ENCODE data around the gene DCDC2B. TPM values are rescaled to one million over a fixed set of nuclear protein-coding genes. Genes with fewer than 3 reads are reported as not detected.
A peak's percentile ranks its signal among the peaks of the same experiment; 100 is the strongest.

The DCDC2B gene
- total and polyA plus RNA-seq, 9 of the 15 experiments (the other 6 are each of a cell fraction or from before 2014, with no cell fraction given): not detected

GRCh38 chr1:32205401-32206370, 3.2 kb upstream of the DCDC2B start, which contains the start of gene IQCC (continued):
- peak; percentile 99 for TF ChIP-seq CREM (IDR thresholded peaks at IDR 0.05; ENCODE audit: low read depth)
- peak; percentile 9; the same call in 1 of the 2 replicates for TF ChIP-seq SMAD3 (CRISPR knock-in tag; conservative IDR thresholded peaks at IDR 0.05)
- TF ChIP-seq NCOA4 (IDR thresholded peaks at IDR 0.05; ENCODE audit: partially characterized antibody): no peak
- no peak for TF ChIP-seq PURB (CRISPR knock-in tag; IDR thresholded peaks at IDR 0.05; ENCODE audit: low read depth)
- no peak for TF ChIP-seq ZNF140 (CRISPR knock-in tag; IDR thresholded peaks at IDR 0.05)
- no peak for TF ChIP-seq PYGO2 (tag; IDR thresholded peaks at IDR 0.05)
- TF ChIP-seq, protein P1, sequence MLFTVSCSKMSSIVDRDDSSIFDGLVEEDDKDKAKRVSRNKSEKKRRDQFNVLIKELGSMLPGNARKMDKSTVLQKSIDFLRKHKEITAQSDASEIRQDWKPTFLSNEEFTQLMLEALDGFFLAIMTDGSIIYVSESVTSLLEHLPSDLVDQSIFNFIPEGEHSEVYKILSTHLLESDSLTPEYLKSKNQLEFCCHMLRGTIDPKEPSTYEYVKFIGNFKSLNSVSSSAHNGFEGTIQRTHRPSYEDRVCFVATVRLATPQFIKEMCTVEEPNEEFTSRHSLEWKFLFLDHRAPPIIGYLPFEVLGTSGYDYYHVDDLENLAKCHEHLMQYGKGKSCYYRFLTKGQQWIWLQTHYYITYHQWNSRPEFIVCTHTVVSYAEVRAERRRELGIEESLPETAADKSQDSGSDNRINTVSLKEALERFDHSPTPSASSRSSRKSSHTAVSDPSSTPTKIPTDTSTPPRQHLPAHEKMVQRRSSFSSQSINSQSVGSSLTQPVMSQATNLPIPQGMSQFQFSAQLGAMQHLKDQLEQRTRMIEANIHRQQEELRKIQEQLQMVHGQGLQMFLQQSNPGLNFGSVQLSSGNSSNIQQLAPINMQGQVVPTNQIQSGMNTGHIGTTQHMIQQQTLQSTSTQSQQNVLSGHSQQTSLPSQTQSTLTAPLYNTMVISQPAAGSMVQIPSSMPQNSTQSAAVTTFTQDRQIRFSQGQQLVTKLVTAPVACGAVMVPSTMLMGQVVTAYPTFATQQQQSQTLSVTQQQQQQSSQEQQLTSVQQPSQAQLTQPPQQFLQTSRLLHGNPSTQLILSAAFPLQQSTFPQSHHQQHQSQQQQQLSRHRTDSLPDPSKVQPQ (CRISPR knock-in tag; IDR thresholded peaks at IDR 0.05; ENCODE audit: borderline replicate concordance): no peak
- peak; percentile 56; the same call in 1 of the 2 replicates for TF ChIP-seq L3MBTL2 (IDR thresholded peaks at IDR 0.05)
- TF ChIP-seq ILF3 (IDR thresholded peaks at IDR 0.05; ENCODE audit: borderline replicate concordance): no peak
- no peak for TF ChIP-seq GABPA (tag; conservative IDR thresholded peaks at IDR 0.05; ENCODE audit: low read depth)
- no peak for TF ChIP-seq HSF4 (CRISPR knock-in tag; IDR thresholded peaks at IDR 0.05; ENCODE audit: borderline replicate concordance)
- no peak for TF ChIP-seq KLF6 (CRISPR knock-in tag; IDR thresholded peaks at IDR 0.05; ENCODE audit: borderline replicate concordance)
- no peak for TF ChIP-seq DNMT1 (IDR thresholded peaks at IDR 0.05)
- TF ChIP-seq, protein P2, sequence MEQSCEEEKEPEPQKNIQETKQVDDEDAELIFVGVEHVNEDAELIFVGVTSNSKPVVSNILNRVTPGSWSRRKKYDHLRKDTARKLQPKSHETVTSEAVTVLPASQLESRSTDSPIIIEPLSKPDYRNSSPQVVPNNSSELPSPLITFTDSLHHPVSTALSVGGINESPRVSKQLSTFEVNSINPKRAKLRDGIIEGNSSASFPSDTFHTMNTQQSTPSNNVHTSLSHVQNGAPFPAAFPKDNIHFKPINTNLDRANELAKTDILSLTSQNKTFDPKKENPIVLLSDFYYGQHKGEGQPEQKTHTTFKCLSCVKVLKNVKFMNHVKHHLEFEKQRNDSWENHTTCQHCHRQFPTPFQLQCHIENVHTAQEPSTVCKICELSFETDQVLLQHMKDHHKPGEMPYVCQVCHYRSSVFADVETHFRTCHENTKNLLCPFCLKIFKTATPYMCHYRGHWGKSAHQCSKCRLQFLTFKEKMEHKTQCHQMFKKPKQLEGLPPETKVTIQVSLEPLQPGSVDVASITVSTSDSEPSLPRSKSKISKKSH (CRISPR knock-in tag; IDR thresholded peaks at IDR 0.05): no peak
- TF ChIP-seq, protein P3, sequence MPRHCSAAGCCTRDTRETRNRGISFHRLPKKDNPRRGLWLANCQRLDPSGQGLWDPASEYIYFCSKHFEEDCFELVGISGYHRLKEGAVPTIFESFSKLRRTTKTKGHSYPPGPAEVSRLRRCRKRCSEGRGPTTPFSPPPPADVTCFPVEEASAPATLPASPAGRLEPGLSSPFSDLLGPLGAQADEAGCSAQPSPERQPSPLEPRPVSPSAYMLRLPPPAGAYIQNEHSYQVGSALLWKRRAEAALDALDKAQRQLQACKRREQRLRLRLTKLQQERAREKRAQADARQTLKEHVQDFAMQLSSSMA (CRISPR knock-in tag; IDR thresholded peaks at IDR 0.05): 0 out of 2 replicates have a peak, but pooled peaks have one; percentile 35
- TF ChIP-seq SLC30A9 (CRISPR knock-in tag; IDR thresholded peaks at IDR 0.05): no peak
- TF ChIP-seq RBM22 (IDR thresholded peaks at IDR 0.05; ENCODE audit: low read depth, low read length, poor library complexity, severe bottlenecking): peak; percentile 95
- no peak for TF ChIP-seq XRCC4 (IDR thresholded peaks at IDR 0.05; ENCODE audit: extremely low read depth, insufficient read depth, insufficient read length)
- no peak for TF ChIP-seq ZNF77 (CRISPR knock-in tag; IDR thresholded peaks at IDR 0.05)
- TF ChIP-seq NR4A1 (CRISPR knock-in tag; IDR thresholded peaks at IDR 0.05): no peak; the same call in 1 of the 2 replicates
- no peak for TF ChIP-seq NR4A1 (tag; IDR thresholded peaks at IDR 0.05)
- TF ChIP-seq RBM25 (IDR thresholded peaks at IDR 0.05; ENCODE audit: low read depth, low read length, severe bottlenecking): no peak
- no peak for TF ChIP-seq ZNF717 (CRISPR knock-in tag; IDR thresholded peaks at IDR 0.05)

Measured in K562 (cell line).